NCI-H128 (cell line): ENCODE data around the gene CDK4.
"Not testable (repeated sequence)": the region's sequence is repeated elsewhere in the genome, so short reads cannot be mapped to it uniquely, and the experiment has no call there.

Source experiments
- DNase-seq: peaks from one replicate; lab custom pipeline; 2025; ENCODE audit not compliant: unreplicated experiment; lab: John Stamatoyannopoulos, UW

The CDK4 gene

GRCh38 chr12:57726884-57727757 is 25.0 kb downstream of the CDK4 start:
- no peak for DNase-seq

GRCh38 chr12:57726151-57726883 is 25.8 kb downstream of the CDK4 start:
- peak; percentile 79 for DNase-seq

GRCh38 chr12:57725851-57726150 is 26.3 kb downstream of the CDK4 start:
- no peak for DNase-seq

GRCh38 chr12:57724936-57725740 is 27.0 kb downstream of the CDK4 start:
- no peak for DNase-seq

- no peak for DNase-seq
Measured at GRCh38 chr12:57724003-57724935, 27.8 kb downstream of the CDK4 start.

GRCh38 chr12:57723630-57723962 is 28.5 kb downstream of the CDK4 start:
- no peak for DNase-seq

GRCh38 chr12:57722716-57723629 is 29.1 kb downstream of the CDK4 start:
- DNase-seq = no peak

GRCh38 chr12:57721846-57722608 is 30.1 kb downstream of the CDK4 start:
- not testable (repeated sequence) for DNase-seq

- DNase-seq = no peak
Measured at GRCh38 chr12:57720606-57721595, 31.2 kb downstream of the CDK4 start.

GRCh38 chr12:57719777-57720605 is 32.1 kb downstream of the CDK4 start:
- no peak for DNase-seq

GRCh38 chr12:57718641-57719528 is 33.2 kb downstream of the CDK4 start:
- no peak for DNase-seq

- no peak for DNase-seq
Measured at GRCh38 chr12:57717846-57718640, 34.1 kb downstream of the CDK4 start.

- no peak for DNase-seq
Measured at GRCh38 chr12:57717131-57717530, 35.0 kb downstream of the CDK4 start.

GRCh38 chr12:57716305-57716704 is 35.8 kb downstream of the CDK4 start:
- no peak for DNase-seq

GRCh38 chr12:57715786-57716185 is 36.3 kb downstream of the CDK4 start:
- no peak for DNase-seq
